ENCODE measurements around the gene TBX15.

Gene TBX15

DNA sequence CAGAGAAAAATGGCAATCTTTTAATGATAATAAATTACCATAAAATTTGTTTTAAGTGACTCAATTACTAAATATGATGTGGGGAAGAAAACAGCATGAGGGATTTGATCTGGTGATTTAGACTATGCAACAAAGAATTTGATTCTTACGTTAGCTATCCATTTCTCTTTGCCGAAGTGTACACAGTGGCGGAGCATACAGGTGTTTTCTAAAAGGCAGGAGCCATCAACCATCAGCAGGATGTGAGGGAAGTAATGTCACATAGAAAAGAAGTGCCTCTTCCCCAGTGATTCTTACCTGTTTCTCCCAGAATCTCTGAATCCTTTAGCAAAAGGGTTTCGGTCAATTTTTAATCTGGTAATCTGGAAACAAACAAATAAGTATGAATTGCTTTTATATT lies 74.3 kb downstream of the TBX15 start:
- DNase-seq (ENCODE audit: low read depth): no peak
- H3K4me3 ChIP-seq (ENCODE audit: low read depth, low read length): no peak overlapping the region
- in situ Hi-C loops (cut with HindIII; ENCODE audit: low sequenced_read_pairs): no loop called here
- TF ChIP-seq, protein P1, sequence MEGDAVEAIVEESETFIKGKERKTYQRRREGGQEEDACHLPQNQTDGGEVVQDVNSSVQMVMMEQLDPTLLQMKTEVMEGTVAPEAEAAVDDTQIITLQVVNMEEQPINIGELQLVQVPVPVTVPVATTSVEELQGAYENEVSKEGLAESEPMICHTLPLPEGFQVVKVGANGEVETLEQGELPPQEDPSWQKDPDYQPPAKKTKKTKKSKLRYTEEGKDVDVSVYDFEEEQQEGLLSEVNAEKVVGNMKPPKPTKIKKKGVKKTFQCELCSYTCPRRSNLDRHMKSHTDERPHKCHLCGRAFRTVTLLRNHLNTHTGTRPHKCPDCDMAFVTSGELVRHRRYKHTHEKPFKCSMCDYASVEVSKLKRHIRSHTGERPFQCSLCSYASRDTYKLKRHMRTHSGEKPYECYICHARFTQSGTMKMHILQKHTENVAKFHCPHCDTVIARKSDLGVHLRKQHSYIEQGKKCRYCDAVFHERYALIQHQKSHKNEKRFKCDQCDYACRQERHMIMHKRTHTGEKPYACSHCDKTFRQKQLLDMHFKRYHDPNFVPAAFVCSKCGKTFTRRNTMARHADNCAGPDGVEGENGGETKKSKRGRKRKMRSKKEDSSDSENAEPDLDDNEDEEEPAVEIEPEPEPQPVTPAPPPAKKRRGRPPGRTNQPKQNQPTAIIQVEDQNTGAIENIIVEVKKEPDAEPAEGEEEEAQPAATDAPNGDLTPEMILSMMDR (IDR thresholded peaks at IDR 0.05; ENCODE audit: low read depth, low read length, missing control alignments): no peak

DNA sequence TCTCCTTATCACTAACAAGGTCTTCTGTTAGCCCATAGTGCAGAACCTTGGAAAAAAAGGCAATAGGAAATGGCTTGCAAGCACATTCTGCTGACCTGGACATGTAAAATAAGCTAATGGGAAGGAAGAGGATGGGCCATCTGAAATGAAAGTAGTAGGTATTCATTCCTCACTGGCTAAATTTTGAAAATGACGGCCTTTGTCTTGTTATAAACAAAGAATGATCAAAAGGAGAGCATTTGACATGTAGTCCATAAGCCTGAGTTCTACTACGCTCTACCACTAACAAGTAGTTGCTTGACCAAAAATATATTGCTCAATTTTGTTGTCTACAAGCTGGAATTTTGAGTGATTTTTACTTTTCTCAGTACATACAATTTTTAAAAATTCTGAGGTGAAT lies 75.6 kb downstream of the TBX15 start:
- in situ Hi-C loops (cut with HindIII; ENCODE audit: low sequenced_read_pairs): no loop called here
- H3K4me3 ChIP-seq (ENCODE audit: low read depth, low read length): no peak overlapping the region
- DNase-seq (ENCODE audit: low read depth): no peak
- TF ChIP-seq, protein P1 (IDR thresholded peaks at IDR 0.05; ENCODE audit: low read depth, low read length, missing control alignments): no peak

DNA sequence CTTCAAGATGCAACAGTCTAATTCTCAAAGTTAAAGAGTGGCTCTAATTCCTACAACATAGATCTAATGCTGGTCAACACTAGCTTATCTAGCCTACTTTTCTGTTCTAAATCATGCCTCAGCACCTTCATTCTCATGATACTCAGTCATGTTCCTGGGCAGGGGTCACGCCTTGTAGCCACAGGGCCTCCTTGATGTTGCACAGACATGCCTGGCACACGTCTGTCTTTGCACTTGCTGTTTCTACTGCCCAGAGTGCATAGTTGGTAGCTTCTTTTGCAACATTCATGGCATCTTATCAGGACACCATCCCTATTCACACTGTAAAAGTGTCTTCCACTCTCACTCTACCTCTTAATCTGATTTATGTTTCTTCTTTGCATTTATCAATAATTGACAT lies 76.6 kb downstream of the TBX15 start:
- H3K4me3 ChIP-seq (ENCODE audit: low read depth, low read length): no peak overlapping the region
- in situ Hi-C loops (cut with HindIII; ENCODE audit: low sequenced_read_pairs): no loop called here
- no peak for DNase-seq (ENCODE audit: low read depth)
- TF ChIP-seq, protein P1 (IDR thresholded peaks at IDR 0.05; ENCODE audit: low read depth, low read length, missing control alignments): no peak

DNA sequence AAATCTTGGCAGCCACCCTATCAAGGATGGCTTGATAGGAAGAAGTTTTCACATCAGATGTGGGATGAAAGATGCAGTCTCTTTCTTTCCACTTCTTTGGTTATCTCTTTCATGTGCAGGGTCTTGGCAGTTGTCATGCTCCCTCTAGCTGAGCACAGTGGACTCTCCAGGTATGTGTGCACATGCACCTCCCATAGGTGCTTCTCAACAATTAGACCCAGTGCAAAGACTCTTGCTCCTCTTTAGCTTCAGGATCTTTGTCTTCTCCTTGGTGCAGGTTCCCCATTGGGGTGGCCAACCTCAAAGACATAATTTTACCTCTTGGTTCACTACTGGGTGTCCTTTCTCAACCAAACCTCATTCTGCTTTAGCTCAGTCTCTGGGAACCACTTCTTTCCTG lies 80.7 kb downstream of the TBX15 start:
- TF ChIP-seq, protein P1 (IDR thresholded peaks at IDR 0.05; ENCODE audit: low read depth, low read length, missing control alignments): no peak
- H3K4me3 ChIP-seq (ENCODE audit: low read depth, low read length): no peak overlapping the region
- in situ Hi-C loops (cut with HindIII; ENCODE audit: low sequenced_read_pairs): no loop called here
- no peak for DNase-seq (ENCODE audit: low read depth)

DNA sequence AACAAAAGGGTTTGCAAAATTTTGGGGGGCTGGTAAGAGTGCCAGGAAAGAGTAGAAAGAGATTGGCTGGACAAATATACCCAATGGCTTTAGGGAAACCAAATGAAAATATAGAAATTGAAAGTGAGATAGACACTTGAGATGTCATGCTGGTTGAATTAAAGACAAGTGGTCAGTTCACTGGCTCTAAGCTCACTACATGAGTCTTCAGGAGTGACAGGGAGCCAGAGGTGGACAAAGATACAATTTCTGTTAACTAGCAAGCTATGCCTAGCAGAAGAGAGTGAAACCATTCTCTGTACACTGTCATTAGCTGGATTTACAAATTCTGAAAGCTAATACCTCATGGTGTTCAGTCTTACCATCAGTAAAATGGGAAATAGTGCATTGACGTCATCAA lies 82.5 kb downstream of the TBX15 start:
- in situ Hi-C loops (cut with HindIII; ENCODE audit: low sequenced_read_pairs): no loop called here
- no peak overlapping the region for H3K4me3 ChIP-seq (ENCODE audit: low read depth, low read length)
- TF ChIP-seq, protein P1 (IDR thresholded peaks at IDR 0.05; ENCODE audit: low read depth, low read length, missing control alignments): no peak
- DNase-seq (ENCODE audit: low read depth): no peak

DNA sequence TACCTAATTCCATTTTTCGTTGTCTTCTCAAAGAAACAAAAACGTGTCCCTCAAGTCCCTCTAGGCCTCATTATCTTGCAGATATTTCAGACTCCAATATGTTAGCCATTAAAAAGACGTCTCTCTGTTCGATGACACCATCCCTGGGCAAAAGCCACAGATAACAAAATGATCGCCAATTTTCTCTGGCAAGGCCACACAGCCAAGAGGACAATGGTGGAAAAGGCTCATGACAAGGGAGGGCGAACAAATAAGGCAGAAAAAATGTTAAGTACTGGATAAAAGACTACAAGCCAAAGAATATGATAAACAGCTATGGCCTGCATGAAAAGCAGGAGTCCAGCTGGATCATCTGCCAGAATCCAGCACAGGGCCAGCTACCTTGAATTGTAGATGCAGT lies 82.9 kb downstream of the TBX15 start:
- no peak overlapping the region for H3K4me3 ChIP-seq (ENCODE audit: low read depth, low read length)
- in situ Hi-C loops (cut with HindIII; ENCODE audit: low sequenced_read_pairs): no loop called here
- TF ChIP-seq, protein P1 (IDR thresholded peaks at IDR 0.05; ENCODE audit: low read depth, low read length, missing control alignments): no peak
- no peak for DNase-seq (ENCODE audit: low read depth)

DNA sequence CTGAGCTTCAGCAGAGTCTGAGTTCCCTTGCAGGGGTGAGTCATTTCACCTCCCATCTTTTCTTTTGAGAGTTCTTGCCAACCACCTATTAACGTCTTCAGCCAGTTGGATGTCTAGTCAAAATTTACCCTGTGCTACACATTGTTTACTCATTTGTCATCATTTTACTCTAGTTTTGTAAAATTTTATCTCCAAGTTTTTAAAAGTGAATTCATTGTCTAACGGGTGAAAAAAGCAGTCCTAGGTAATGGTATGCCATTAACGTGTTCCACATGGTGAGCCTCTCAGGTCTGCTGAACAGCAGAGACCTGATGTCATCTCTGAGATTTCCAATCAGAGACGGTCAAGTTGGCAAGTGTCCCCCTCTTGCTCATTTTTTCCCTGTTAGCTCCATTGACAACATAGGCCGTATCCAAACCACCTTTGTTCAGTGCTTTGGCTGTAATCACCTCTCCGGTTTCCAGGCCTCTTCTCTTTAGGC lies 85.4 kb downstream of the TBX15 start:
- H3K4me3 ChIP-seq (ENCODE audit: low read depth, low read length): no peak overlapping the region
- DNase-seq (ENCODE audit: low read depth): no peak
- TF ChIP-seq, protein P1 (IDR thresholded peaks at IDR 0.05; ENCODE audit: low read depth, low read length, missing control alignments): no peak
- in situ Hi-C loops (cut with HindIII; ENCODE audit: low sequenced_read_pairs): no loop called here

Data from astrocyte of the cerebellum (primary cell).